Umbilical cord (tissue), 2 donors: ENCODE results near the gene BRCC3. TPM values are rescaled to one million over a fixed set of nuclear protein-coding genes. Genes with fewer than 3 reads are reported as not detected.
"Not testable (repeated sequence)": the region's sequence is repeated elsewhere in the genome, so short reads cannot be mapped to it uniquely, and the experiment has no call there.

ENCODE experiments used
- DNase-seq: peaks from one replicate; pipeline ENCODE4 v3.0.0-alpha.2; 2015; ENCODE audit warnings: low spot score
- total RNA-seq: library from RNA; depleted of rRNA; stranded (reverse); fragments of >200 nt; gene quantifications from one replicate; pipeline ENCODE4 v1.2.3, GENCODE V29; 2014; ENCODE audit warnings: low replicate concordance; ENCODE audit not compliant: insufficient read depth

BRCC3 gene
- total RNA-seq, 1 donor from 2014 or later = 11.1 TPM

DNA sequence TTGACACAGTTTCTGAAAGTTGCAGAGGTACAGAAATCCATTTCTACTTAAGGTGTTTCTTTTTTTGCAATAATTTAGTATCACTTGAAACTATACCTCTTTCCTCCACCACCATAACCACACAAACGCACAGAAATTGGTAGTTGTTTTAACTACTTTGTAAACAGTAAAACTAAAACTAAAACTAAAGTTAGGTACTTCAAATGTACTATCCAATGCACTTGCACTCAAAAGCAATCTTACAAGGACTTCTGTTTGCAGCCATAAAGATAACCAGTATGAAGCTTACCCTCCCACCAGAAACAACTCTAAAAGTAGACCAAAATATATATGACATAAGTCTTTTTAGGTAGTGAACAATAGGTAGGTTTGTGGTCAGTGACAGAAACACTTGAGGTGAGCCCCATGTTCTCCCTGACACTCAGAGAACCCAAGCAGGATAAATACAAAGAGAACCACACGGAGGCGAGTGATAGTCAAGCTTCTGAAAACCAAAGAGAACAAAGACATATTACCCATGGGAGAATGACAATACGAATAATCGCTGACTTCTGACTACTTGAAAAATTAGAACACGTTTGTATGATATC lies 72.7 kb downstream of the BRCC3 start:
- no peak for DNase-seq

DNA sequence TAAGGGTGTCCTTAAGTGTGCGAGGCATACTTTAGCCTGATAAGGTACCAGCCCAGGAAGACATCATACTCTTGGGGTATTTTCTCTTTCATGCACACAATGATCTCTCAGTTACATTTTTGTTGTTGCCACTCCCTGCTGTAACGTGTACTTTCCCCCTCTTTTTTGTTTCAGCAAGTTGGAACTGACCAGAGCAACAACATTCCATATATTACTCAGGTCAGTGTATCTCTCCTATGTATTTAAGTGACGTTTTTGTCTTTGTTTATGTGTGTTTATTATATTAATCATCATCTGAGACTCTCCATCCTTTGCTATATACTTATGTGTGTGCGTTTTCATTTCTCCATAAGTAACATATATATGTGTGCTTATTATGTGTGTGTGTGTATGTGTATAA lies 73.6 kb downstream of the BRCC3 start:
- DNase-seq = peak; percentile 0

DNA sequence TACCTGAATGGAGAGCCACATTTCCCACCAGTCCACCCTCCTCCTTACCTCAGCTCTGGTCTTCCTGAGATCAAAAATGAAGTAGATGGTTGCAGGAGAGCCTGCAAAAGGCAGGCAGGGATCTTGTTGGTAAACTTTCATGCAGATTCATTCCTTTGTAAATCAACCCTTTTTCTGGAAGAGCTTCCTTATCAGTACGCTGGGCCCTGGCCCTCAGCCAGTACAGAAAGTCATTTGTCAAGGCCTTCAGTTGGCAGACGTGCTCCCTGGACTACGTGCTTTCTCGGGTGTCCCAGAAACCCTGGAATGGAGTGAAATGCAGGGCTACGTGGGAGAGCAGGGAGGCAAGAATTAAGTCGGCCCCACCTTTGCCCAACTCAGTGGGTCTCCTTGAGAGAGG lies 76.3 kb downstream of the BRCC3 start:
- peak; percentile 13 for DNase-seq

DNA sequence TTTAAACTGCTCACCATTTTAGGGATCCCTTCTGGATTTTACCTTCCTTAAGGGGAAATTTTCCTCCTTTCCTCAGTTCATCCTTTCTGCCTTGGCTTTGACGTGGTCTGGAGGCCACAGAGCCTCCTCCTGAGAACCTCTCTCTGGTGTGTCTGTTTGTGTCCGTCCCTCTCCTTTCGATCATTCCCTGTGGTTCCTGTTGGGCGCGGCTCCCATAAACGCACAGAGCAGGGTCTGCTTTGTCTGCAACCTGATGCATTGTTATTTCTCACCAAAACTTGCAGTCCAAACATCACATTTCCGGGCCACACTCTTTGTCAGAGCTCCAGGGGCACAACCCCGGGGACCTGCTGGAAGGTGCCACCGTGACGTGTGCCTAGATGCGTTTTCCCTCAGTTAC lies 76.9 kb downstream of the BRCC3 start:
- not testable (repeated sequence) for DNase-seq

DNA sequence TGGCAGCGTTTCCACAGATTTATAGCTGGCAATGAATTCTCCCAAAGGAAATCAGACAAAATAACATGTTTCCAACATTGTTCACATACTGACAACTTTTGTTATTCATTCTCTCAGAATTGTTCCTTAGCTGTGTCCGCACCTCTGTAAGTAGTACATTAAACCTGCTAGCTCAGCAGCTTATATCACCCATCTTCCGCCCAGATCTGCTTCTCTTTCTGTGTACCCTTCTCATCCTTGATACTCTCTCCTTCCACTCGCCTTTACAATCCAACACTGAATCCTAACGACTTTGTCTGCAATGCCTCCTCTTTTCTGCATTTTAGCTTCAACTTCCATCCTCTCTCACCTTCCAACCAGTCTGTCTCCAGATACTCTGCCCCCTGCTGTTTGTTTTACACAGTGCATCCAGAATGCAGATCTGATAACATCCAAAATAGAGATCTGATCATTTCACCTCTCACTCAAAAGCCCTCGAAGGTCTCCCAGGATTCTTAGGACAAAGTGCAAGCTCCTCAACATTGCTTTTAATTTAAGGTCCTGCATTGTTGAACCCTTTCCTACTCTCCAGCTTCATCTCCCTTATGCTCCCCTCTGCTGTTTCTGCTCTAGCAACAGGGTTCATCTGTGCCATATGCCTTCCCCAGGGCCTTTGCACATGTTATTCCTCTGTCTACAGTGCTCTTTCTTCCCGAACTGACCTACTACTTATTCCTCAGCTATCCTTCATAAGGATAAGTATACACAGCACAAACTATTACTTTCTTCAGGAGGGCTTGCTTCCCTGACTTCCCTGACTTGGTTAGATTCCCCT lies 77.6 kb downstream of the BRCC3 start:
- peak; percentile 11 for DNase-seq

DNA sequence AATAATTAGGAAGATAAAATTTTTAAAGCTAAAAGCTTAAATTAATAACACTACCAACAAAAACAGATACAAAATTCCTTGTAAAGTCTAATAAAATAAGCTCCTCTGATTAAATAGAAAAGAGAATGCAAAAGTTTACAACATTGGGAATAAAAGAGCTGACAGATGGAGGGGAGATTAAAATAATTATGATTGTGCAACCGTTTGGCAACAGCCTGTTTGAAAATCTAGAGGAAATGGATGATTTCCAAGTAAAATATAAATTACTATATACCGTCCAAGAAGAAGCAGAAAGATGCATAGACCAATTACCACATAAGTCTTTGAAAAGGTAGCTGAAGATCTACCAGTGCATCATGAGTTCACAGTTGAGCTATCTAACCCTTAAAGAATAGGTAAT lies 98.6 kb downstream of the BRCC3 start:
- DNase-seq = no peak

Other genes starting within 250 kb of the BRCC3 start
- not detected for gene SMIM9, start 236.8 kb upstream of the BRCC3 start, total RNA-seq
- gene F8A1, start 185.2 kb upstream of the BRCC3 start, total RNA-seq = 0.96 TPM
- 1.4 TPM for gene F8, start 48.8 kb upstream of the BRCC3 start, total RNA-seq
- 77.0 TPM for gene FUNDC2, start 44.7 kb upstream of the BRCC3 start, total RNA-seq
- gene CMC4, start 372 bp upstream of the BRCC3 start, total RNA-seq = 13.5 TPM
- gene MTCP1, start 372 bp upstream of the BRCC3 start, total RNA-seq = 32.5 TPM
- gene VBP1, start 145.0 kb downstream of the BRCC3 start, total RNA-seq = 71.5 TPM
- 7.7 TPM for gene RAB39B, start 193.0 kb downstream of the BRCC3 start, total RNA-seq